Measurements from ENCODE around the gene TNFRSF1A. TPM values are rescaled to one million over a fixed set of nuclear protein-coding genes. Genes with fewer than 3 reads are reported as not detected.

Gene TNFRSF1A
- total and polyA plus RNA-seq, 9 of the 15 experiments (the other 6 are each of a cell fraction or from before 2014, with no cell fraction given), result 0.76 to 43.5 (median 30.0) TPM

GRCh38 chr12:6285532-6286306, 56.2 kb downstream of the TNFRSF1A start:
- intact Hi-C loops (cut with micrococcal nuclease), result loop anchor here (1.0 to 2.0 kb wide), 3 partner anchors 91 to 297 kb away; no protein-coding TSS in a partner anchor
- Histone ChIP-seq H3K79me2 (ENCODE audit: control insufficient read depth, insufficient read depth, low read length) (no peaks in the 10 kb centered on the region), H3K4me2 (ENCODE audit: insufficient read depth, low read length) (no peak overlapping the region)
- TF ChIP-seq SIX5 (IDR thresholded peaks at IDR 0.05; ENCODE audit: borderline replicate concordance in 1 of 2, insufficient read depth in 1 of 2, low read depth in 1 of 2, low read length in 2 of 2), result no peak
- no peak for TF ChIP-seq EHMT2 (IDR thresholded peaks at IDR 0.05)
- no peak for TF ChIP-seq VEZF1 (CRISPR knock-in tag; IDR thresholded peaks at IDR 0.05)
- TF ChIP-seq, protein P1, sequence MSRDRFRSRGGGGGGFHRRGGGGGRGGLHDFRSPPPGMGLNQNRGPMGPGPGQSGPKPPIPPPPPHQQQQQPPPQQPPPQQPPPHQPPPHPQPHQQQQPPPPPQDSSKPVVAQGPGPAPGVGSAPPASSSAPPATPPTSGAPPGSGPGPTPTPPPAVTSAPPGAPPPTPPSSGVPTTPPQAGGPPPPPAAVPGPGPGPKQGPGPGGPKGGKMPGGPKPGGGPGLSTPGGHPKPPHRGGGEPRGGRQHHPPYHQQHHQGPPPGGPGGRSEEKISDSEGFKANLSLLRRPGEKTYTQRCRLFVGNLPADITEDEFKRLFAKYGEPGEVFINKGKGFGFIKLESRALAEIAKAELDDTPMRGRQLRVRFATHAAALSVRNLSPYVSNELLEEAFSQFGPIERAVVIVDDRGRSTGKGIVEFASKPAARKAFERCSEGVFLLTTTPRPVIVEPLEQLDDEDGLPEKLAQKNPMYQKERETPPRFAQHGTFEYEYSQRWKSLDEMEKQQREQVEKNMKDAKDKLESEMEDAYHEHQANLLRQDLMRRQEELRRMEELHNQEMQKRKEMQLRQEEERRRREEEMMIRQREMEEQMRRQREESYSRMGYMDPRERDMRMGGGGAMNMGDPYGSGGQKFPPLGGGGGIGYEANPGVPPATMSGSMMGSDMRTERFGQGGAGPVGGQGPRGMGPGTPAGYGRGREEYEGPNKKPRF (IDR thresholded peaks at IDR 0.05; ENCODE audit: low read depth, low read length), result no peak
- no peak for TF ChIP-seq ZNF175 (CRISPR knock-in tag; IDR thresholded peaks at IDR 0.05; ENCODE audit: low read depth)
- no peak for TF ChIP-seq SMAD1 (IDR thresholded peaks at IDR 0.05; ENCODE audit: low read depth, low read length, partially characterized antibody)
- TF ChIP-seq, protein P2, sequence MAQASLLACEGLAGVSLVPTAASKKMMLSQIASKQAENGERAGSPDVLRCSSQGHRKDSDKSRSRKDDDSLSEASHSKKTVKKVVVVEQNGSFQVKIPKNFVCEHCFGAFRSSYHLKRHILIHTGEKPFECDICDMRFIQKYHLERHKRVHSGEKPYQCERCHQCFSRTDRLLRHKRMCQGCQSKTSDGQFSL (CRISPR knock-in tag; IDR thresholded peaks at IDR 0.05), result no peak
- TF ChIP-seq, protein P2 (tag; IDR thresholded peaks at IDR 0.05), result no peak
- TF ChIP-seq NBN (IDR thresholded peaks at IDR 0.05; ENCODE audit: low read depth), result no peak
- TF ChIP-seq, protein P3, sequence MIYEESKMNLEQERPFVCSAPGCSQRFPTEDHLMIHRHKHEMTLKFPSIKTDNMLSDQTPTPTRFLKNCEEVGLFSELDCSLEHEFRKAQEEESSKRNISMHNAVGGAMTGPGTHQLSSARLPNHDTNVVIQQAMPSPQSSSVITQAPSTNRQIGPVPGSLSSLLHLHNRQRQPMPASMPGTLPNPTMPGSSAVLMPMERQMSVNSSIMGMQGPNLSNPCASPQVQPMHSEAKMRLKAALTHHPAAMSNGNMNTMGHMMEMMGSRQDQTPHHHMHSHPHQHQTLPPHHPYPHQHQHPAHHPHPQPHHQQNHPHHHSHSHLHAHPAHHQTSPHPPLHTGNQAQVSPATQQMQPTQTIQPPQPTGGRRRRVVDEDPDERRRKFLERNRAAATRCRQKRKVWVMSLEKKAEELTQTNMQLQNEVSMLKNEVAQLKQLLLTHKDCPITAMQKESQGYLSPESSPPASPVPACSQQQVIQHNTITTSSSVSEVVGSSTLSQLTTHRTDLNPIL (CRISPR knock-in tag; IDR thresholded peaks at IDR 0.05), result no peak
- TF ChIP-seq ZNF699 (CRISPR knock-in tag; IDR thresholded peaks at IDR 0.05; ENCODE audit: insufficient replicate concordance), result no peak
- TF ChIP-seq ZBTB43 (CRISPR knock-in tag; IDR thresholded peaks at IDR 0.05), result no peak
- TF ChIP-seq ZNF780A (CRISPR knock-in tag; IDR thresholded peaks at IDR 0.05), result no peak

More at GRCh38 chr12:6285532-6286306, 56.2 kb downstream of the TNFRSF1A start:
- H3K9ac ChIP-seq (ENCODE audit: insufficient read depth in 1 of 2, low read depth in 2 of 2, low read length in 2 of 2), result no peak overlapping the region
- no peaks in the 10 kb centered on the region for H3K9me1 ChIP-seq (ENCODE audit: control insufficient read depth, insufficient read depth, low read length)
- peaks cover 0 to 6% of the 10 kb centered on the region in 2 experiments; a peak in 1 of 5 replicates for H3K27me3 ChIP-seq (ENCODE audit: control insufficient read depth in 2 of 2, insufficient read depth in 2 of 2, low read length in 2 of 2)
- H4K20me1 ChIP-seq (replicated peaks; ENCODE audit: control insufficient read depth, insufficient read depth, low read length), result no peaks in the 10 kb centered on the region
- POLR2A ChIA-PET, result interaction anchor here (2.0 kb wide), 1 partner anchor 90 kb away, joined by 6 read pairs; no protein-coding TSS in a partner anchor
- no peak overlapping the region for H3K27ac ChIP-seq (ENCODE audit: extremely low read depth, low read depth, low read length)
- no peak overlapping the region for H3K4me3 ChIP-seq
- FAIRE-seq, result no peak
- no peaks in the 10 kb centered on the region for H3K9me3 ChIP-seq (replicated peaks; ENCODE audit: control insufficient read depth, insufficient read depth, low read depth, low read length)
- 0% methylated on average over 1 of the region's 1 CpG for WGBS (ENCODE audit: insufficient coverage, low coverage, missing lambda C conversion rate)
- no peak overlapping the region for H2AFZ ChIP-seq (ENCODE audit: low read depth, low read length)
- BruUV-seq (replicated peaks), result no TSS peak
- no peaks in the 10 kb centered on the region for H3K36me3 ChIP-seq (ENCODE audit: control insufficient read depth, insufficient read depth, low read length)
- no peaks in the 10 kb centered on the region; a peak in 2 of 5 replicates for H3K4me1 ChIP-seq (replicated peaks in 1 of 2; ENCODE audit: control insufficient read depth in 2 of 2, insufficient read depth in 2 of 2, low read length in 2 of 2)
- no peak for ATAC-seq
- DNase-seq (ENCODE audit: extremely low read depth in 1 of 4, low spot score in 3 of 4), result no peak
- CTCF ChIA-PET (ENCODE audit: low intra/inter-chr PET ratio), result interaction anchor here (1.3 to 2.1 kb wide), 4 partner anchors 90 to 298 kb away, joined by 3 to 15 read pairs (median 9); no protein-coding TSS in a partner anchor
- in situ Hi-C loops (cut with MboI), result loop anchor here (5.0 kb wide), 1 partner anchor 293 kb away; no protein-coding TSS in a partner anchor

All from K562 (cell line).